SK-N-SH (cell line): ENCODE data around the gene FNDC1.

Experiments used
- CTCF ChIP-seq: fragments of 200-600 bp; sonication (generic); IDR thresholded peaks from 2 replicates; pipeline ENCODE4 v1.6.1; 2017; ENCODE audit warnings: antibody characterized with exemption, mild to moderate bottlenecking, moderate library complexity
- EP300 ChIP-seq, 2 experiments: IDR thresholded peaks; 2 replicates each; pipeline versions ENCODE4 v1.4.0 to v1.6.1; 2012; ENCODE audit warnings: borderline replicate concordance in 1 of 2, low read depth in 1 of 2, low read length in 1 of 2
- EZH2phosphoT487 ChIP-seq: fragments of 200-600 bp; sonication (generic); IDR thresholded peaks from 2 replicates; pipeline ENCODE4 v1.6.1; 2017; ENCODE audit warnings: low read depth, mixed run types, mild to moderate bottlenecking, antibody characterized with exemption, moderate library complexity, borderline replicate concordance
- FOXJ3 ChIP-seq: sonication (generic); formaldehyde crosslinking; IDR thresholded peaks from 2 replicates; pipeline ENCODE4 v1.5.1; 2020; ENCODE audit warnings: mild to moderate bottlenecking, missing genetic modification reagents
- POLR2AphosphoS5 ChIP-seq: IDR thresholded peaks from 2 replicates; pipeline ENCODE4 v1.6.1; 2012; ENCODE audit warnings: low read depth, low read length
- RCOR1 ChIP-seq: fragments of 150-350 bp; IDR thresholded peaks from 2 replicates; pipeline ENCODE4 v1.6.1; 2017; ENCODE audit warnings: antibody characterized with exemption, low read length
- TEAD4 ChIP-seq: IDR thresholded peaks from 2 replicates; pipeline ENCODE4 v1.4.0; 2012; ENCODE audit warnings: mild to moderate bottlenecking, borderline replicate concordance; ENCODE audit not compliant: insufficient read depth
- YY1 ChIP-seq: IDR thresholded peaks from 2 replicates; pipeline ENCODE4 v1.4.0; 2012; ENCODE audit warnings: low read depth, mild to moderate bottlenecking

- TF ChIP-seq CTCF (no peak), TEAD4 (no peak), POLR2AphosphoS5 (no peak), EZH2phosphoT487 (no peak), RCOR1 (no peak), EP300 (IDR thresholded peaks at IDR 0.05; ENCODE audit: borderline replicate concordance in 1 of 2, low read depth in 1 of 2, low read length in 1 of 2) (no peak), YY1 (no peak), FOXJ3 (CRISPR knock-in tag) (no peak)
Measured at GRCh38 chr6:159278626-159279025, 109.4 kb downstream of the FNDC1 start.
